MV-4-11 (cell line): ENCODE data around the gene KIF2A.

Experiments used
- DNase-seq: peaks from one replicate; lab custom pipeline; 2025; lab: John Stamatoyannopoulos, UW

The KIF2A gene

GRCh38 chr5:62305715-62306322 lies at the start of gene KIF2A:
TSS of gene KIF2A (plus strand) at chr5:62306206. CDS start at chr5:62306473, 267 bp downstream.
- peak; percentile 94 for DNase-seq

- no peak for DNase-seq
Observed at GRCh38 chr5:62257020-62257367, 49.0 kb upstream of the KIF2A start.

GRCh38 chr5:62258654-62259053 lies 47.4 kb upstream of the KIF2A start:
- DNase-seq: no peak

- DNase-seq: peak; percentile 57
Observed at GRCh38 chr5:62259699-62260250, 46.2 kb upstream of the KIF2A start.

GRCh38 chr5:62260513-62260912 lies 45.5 kb upstream of the KIF2A start:
- peak; percentile 67 for DNase-seq

- DNase-seq: no peak
Observed at GRCh38 chr5:62263401-62263800, 42.6 kb upstream of the KIF2A start.

GRCh38 chr5:62265648-62266112 lies 40.3 kb upstream of the KIF2A start:
- no peak for DNase-seq

GRCh38 chr5:62266573-62266972 lies 39.4 kb upstream of the KIF2A start:
- DNase-seq: no peak

- DNase-seq: no peak
Observed at GRCh38 chr5:62268234-62268633, 37.8 kb upstream of the KIF2A start.

GRCh38 chr5:62268792-62269191 lies 37.2 kb upstream of the KIF2A start:
- DNase-seq: peak; percentile 45

GRCh38 chr5:62271370-62271769 lies 34.6 kb upstream of the KIF2A start:
- DNase-seq: no peak

GRCh38 chr5:62271870-62272269 lies 34.1 kb upstream of the KIF2A start:
- DNase-seq: no peak

- DNase-seq: no peak
Observed at GRCh38 chr5:62273687-62274086, 32.3 kb upstream of the KIF2A start.

GRCh38 chr5:62275581-62275980 lies 30.4 kb upstream of the KIF2A start:
- DNase-seq: no peak

GRCh38 chr5:62281411-62281810 lies 24.6 kb upstream of the KIF2A start:
- no peak for DNase-seq

- no peak for DNase-seq
Observed at GRCh38 chr5:62282064-62282463, 23.9 kb upstream of the KIF2A start.

- no peak for DNase-seq
Observed at GRCh38 chr5:62283005-62283404, 23.0 kb upstream of the KIF2A start.

- no peak for DNase-seq
Observed at GRCh38 chr5:62283861-62284260, 22.1 kb upstream of the KIF2A start.

GRCh38 chr5:62284946-62285891 lies 20.8 kb upstream of the KIF2A start:
- no peak for DNase-seq

- DNase-seq: no peak
Observed at GRCh38 chr5:62286834-62287233, 19.2 kb upstream of the KIF2A start.

- DNase-seq: peak; percentile 22
Observed at GRCh38 chr5:62287237-62287636, 18.8 kb upstream of the KIF2A start.

- DNase-seq: no peak
Observed at GRCh38 chr5:62288118-62288517, 17.9 kb upstream of the KIF2A start.

GRCh38 chr5:62289813-62290212 lies 16.2 kb upstream of the KIF2A start:
- no peak for DNase-seq
